GM18519 (cell line): ENCODE results near the gene FBH1.
"Not testable (repeated sequence)": the region's sequence is repeated elsewhere in the genome, so short reads cannot be mapped to it uniquely, and the experiment has no call there.

Experiments used
- ATAC-seq: cut with Tn5 transposase; IDR thresholded peaks from one replicate; pipeline ENCODE4 v1.9.1; 2021; ENCODE audit warnings: mild to moderate bottlenecking, moderate library complexity; ENCODE audit not compliant: unreplicated experiment, low FRiP score

The FBH1 gene

DNA sequence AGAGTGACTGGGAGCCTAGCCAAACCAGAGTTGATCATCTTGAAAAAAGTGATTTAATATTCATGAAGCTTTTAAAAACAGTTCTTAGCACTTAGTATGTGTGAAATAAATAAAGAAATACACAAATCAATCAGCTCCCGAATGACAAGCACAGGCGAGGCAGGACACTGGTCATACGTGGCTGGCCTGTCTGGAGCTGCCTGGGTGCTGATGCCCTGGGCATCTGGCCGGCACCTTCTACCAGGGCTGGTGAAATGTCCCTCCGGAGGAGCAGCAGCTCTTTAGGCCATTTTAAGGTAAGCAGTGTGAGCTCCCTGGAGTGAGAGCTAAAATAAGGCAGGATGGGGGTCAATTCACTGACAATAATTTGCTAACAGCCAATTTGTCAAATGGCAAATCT lies 63.6 kb downstream of the FBH1 start:
- ATAC-seq: no peak

DNA sequence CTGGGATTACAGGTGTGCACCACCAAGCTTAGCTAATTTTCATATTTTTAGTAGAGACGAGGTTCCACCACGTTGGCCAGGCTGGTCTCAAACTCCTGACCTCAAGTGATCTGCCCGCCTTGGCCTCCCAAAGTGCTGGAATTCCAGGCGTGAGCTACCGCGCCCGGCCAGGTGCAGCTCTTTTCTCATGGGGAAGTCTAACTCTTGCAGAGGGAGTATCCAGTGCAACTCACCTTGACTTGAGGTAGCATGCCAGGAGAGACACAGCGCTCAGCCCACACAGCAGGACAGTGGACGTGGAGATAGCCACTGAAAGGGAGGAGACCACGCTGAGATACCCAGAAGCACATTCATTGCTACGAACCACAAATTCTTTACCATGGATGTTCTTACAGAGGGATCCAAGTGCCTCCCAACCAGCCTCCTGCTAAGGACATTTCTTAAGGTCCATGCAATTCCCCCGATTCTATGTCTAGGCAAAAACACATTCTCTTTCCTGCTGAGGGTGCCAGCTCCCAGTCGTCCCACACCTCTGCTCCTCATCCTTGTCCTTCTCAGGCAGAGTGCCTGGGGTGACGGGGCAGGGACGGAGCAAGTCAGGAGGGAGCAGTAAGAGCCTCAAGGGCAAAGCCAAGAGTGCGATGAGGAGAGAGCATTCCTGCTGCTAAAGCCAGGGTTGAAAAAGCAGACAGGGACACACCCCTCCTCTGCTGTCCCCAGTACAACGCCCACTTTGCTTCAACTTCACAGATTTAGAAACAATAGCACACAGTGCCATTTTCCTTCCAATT lies 66.3 kb downstream of the FBH1 start:
- no peak for ATAC-seq

DNA sequence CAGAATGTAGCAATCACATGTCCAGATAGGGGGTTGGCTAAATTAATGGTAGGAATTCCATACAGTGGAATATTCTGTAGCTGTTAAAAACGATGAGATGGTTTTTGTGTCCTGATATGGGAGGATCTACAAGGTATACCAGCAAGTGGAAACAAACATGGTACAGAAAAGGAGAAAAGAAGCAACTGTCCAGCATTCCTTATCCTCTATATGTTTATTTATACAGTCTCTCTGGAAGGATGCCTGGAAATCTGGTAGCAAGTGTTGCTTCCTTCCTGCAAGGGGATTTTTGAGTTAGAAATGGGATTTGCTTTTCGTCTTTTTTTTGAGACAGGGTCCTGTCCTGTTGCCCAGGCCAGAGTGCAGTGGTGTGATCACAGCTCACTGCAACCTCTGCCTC lies 68.0 kb downstream of the FBH1 start:
- no peak for ATAC-seq

DNA sequence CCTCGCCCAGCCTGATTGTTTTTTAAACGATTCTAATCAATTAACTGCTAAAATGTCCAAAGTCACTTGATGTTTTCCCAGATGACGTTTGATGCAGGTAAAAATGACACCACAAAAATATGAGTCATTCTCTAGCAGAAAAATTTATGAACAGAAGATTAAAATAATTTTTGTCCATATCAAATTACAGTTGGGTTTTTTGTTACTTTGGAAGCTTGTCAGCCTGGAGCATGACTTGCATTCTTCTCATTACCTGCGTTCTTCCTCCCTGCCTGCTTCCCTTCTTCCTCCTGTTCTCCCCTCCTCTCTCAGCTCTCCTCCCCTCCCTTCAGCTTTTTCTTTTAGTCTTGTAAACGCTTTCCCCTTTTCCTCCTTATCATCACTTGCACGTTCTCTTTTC lies 68.6 kb downstream of the FBH1 start:
- ATAC-seq: no peak

DNA sequence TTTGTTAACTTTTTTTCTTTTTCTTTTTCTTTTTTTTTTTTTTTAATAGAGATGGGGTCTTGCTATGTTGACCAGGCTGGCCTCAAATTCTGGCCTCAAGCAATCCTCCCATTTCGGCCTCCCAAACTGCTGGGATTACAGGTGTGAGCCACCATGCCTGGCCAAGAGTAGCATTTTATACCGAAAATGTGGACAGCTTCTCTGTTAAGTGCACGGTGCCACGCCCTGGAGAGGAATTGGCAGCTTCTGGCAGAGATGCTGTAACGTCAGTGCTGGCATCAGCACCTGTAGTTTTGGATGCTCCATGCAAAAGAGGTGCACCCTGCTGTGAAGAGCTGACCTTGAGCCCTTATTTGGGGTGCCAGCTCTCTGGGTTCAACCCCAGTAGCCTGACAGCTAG lies 69.1 kb downstream of the FBH1 start:
- no peak for ATAC-seq

DNA sequence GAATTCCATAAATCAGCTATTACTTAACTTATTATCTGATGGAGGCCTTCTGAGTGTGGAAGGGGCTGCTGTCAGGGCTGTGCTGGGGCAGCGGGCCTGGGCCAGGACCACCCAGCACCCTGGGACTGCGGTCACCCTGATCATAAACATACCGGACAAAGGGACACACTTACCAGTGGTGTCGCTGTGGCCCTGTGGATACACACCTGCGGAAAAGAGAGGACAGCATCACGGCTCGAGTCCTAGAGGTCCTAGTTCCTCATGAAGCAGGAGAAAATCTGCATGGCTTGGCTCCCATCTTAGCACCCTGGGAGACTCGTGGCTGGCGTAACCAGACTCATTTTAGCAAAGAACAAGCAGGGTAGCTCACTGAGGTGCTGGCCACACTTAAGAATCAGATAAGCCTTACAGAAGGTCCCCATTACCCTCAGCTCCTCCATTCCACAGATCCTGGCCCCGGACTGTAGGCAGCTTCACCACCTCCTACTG lies 69.6 kb downstream of the FBH1 start:
- no peak for ATAC-seq

DNA sequence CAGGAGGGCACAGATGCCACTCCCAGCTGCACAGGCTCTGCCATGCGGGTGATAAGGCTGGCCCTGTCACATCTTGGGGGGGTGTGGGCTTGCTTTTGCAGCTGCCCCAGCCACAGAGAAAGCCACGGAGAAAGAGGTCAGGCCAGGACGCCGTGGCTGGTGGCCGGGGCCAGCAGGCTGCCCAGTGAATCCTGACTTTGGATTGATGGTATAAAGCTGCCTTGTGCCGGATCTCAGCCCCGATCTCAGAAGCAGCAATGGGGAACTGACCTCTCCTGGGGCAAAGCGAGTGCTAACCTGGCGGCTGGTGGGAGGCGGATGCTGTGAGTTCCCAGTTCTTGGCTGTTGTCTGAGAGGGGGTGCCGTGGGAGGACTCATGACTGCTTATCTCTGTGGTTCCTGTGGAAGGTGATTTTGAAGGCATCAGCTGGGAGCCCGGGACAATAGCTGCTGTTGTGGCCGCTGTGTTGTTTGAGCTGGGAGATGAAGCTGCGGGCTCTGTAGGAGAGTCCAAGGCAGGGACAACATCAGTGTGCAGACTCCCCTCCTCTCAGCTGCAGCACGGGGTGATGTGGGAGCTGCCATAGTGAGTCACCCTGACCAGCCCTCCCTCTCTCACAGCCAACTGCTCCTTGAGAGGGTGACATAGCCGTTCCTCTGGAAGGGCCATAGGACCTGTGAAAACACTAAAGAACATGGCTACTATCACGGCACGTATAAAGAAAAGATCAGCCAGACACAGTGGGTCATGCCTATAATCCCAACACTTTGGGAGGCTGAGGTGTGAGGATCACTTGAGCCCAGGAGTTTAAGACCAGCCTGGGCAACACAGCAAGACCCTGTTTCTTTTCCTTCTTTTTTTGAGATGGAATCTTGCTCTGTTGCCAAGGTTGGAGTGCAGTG lies 70.3 kb downstream of the FBH1 start:
- no peak for ATAC-seq

DNA sequence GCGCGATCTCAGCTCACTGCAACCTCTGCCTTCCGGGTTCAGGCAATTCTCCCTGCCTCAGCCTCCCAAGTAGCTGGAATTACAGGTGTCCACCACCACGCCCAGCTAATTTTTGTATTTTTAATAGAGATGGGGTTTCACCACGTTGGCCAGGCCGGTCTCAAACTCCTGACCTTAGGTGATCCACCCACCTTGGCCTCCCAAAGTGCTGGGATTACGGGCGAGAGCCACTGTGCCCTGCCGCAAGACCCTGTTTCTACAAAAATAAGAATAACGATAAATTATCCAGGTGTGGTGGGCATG lies 70.9 kb downstream of the FBH1 start:
- not testable (repeated sequence) for ATAC-seq

DNA sequence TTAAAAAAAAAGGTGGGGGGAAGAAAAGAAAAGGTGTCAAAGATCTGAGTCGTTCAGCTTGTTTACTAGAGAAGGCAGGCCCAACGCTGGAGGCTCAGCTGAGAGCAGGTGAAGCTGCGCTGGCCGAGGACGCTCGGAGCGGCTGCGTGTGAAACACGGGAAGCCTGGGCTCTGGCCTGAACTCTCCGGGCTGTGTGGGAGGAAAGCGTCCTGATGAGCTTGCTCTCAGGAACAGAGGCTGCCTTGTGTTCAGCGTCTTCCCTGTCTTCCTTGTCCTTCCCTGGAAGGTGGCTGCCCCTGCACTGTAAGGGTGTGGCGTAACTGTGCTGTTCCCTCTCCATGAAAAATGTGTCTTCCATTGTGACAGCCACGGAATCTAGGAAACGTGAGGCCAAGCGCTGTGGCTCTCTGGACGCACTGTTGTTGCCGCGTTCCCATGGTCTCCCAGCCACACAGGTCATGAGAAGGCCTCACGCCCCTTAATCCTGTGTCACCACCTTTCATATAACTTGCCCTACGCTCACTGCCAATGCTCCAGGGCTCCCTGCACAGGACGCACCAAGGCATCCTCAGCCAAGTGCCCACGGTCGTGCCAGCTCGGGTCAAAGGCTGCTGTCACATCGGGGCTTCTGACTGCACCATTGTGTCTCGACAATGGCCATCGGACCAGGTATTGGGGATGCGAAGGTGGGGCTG lies 71.5 kb downstream of the FBH1 start:
- no peak for ATAC-seq

DNA sequence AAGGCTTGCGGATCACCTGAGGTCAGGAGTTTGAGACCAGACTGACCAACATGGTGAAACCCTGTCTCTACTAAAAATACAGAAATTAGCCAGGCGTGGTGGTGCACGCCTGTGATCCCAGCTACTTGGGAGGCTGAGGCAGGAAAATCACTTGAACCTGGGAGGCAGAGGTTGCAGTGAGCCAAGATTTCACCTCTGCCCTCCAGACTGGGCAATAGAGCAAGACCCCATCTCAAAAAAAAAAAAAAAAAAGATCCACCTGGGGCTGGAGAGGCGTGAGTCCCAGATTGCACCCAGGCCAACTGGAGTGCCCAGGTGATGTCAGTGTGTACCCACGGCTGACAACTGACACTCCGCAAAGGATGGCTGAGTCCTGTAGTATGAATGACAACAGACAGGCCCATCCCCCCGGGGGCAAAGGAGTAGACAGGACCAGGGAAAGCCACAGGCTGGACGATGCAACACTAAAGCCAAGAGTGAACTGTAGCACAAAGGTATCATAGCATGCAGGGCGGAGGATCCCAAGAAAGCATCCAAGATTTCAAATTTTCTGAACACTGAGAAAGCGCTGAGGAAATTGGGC lies 72.4 kb downstream of the FBH1 start:
- ATAC-seq: not testable (repeated sequence)

DNA sequence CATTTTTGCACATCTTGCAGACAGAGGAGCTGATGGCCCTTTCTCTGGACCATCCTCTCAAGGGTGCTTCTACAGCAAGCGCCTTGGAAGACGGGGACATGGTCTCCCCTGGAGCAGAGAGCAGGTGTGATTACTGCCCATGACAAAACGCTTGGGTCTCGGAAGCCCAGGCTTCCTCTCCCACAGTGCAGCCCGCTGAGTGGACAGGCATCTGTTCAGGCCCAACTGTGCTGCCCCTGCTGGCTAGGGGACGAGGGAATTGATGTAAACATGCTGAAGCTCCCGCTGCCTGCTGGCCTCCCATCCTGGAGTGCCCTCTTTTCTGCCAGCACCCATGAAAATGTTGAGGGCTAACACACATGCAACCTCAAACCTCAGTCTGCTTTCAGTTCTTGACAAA lies 73.0 kb downstream of the FBH1 start:
- ATAC-seq: no peak

DNA sequence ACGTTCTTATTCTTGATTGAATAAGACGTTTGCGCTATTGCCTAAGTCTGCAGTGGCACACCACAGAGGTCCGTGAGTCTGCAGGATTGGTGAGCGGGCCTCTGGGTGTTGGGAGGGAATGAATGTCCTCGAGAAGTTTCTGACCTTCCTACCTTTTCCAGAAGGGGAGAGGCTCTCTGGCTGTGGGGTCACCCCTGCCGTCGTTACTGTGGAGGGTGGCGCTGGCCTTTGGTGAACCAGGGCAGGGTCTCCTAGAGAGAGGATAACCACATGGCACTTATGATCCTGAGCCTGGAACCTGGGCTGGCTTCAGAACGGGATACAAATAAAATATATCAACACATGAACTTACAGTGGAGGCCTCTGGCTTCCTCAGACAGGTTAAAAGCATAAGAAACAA lies 73.5 kb downstream of the FBH1 start:
- ATAC-seq: no peak

DNA sequence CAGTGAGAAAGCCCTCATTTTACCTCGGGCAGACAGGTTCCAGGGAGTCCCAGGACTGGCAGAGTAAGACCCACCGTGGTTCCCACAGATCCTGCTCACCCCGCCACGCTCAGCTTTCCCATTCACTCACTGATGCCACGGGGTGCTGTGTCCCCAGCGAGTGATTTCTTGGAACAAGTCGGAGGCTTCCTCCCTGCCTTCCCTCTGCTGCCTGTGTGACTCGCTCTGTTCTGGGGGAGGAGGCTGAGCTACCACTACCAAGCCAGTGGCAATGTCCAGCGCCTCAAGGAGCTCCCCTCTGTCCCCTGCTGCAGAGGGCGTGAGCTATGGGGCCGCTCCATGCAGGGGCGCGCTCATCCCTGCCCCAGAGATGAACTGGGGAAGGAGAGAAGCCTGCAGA lies 74.7 kb downstream of the FBH1 start:
- no peak for ATAC-seq

DNA sequence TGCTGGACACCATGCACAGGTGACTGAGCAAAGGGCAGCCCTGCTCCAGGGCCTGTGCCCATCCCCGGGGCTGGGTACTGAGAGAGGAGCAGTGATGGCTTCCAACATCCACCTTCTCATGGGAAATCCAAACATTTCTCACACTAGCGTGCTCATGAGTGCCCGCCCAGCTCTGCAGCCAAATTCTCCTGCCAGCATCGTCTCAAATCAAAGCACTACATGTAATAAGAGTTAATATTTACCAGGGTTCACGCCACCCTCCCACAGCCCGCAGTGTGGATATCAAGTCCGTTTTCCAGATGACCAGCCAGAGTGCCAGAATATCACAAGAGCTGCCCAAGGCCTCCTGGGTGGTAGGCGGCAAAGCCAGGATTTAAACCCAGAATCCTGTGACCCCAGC lies 75.2 kb downstream of the FBH1 start:
- ATAC-seq: no peak

DNA sequence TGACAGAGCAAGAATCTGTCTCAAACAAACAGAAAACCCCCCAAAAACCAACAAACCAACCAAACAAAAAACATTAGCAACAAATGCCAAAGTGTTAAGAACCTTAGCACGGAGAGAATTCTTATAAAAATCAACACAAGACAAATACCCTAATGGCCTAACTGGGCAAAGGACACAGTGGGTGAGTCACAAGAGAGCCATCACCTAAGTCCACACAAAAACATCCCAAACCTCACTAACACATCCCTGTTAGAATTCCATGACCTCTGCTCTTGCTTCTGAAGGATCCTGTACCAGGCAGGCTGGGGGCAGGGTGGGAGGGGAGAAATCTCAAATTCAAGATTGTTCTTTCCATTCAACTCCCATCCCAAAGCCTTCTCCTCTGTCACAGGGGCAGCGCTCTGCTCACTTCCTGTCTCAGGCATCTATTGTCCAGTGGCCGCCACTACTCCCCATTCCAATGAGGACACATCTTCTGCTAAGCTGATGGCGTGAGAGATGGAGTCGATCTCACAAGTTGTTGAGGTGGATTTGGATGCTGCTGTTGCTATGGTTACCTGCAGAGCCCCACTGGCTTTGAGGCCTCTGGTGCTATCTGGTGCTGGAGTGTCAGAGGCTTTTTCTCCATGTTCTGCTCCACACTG lies 78.1 kb downstream of the FBH1 start:
- ATAC-seq: no peak

DNA sequence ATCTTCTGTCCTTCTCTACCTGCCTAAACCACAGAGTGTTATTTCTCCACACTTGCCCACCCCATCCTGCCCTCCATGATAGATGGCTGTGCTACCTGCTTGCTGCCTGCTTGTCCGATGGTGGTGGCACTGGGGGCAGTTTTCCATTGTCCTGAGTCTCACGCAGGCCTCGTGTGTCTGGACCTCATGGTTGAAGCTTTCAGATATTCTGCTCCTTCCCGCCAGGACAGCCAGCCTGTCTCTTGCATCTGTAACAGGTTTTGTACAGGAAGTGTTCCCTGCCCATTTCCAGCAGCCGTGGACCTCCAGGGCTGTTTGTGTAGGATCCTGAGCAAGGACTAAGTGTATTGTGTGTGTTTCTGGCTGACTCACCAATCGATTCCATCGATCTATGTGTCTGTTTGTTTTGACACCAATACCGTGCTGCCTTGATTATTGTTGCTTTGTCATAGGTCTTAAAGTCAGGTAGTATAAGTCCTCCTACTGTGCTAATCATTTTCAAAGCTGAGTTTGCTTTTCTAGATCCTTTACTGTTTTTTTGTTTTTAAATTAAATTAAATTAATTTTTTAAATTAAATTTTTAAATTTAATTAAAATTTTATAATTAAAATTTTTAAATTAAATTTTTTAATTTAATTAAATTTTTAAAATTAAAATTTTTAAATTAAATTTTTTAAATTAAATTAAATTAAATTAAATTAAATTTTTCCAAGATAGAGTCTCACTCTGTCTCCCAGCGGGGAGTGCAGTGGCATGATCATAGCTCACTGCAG lies 78.8 kb downstream of the FBH1 start:
- ATAC-seq: no peak

DNA sequence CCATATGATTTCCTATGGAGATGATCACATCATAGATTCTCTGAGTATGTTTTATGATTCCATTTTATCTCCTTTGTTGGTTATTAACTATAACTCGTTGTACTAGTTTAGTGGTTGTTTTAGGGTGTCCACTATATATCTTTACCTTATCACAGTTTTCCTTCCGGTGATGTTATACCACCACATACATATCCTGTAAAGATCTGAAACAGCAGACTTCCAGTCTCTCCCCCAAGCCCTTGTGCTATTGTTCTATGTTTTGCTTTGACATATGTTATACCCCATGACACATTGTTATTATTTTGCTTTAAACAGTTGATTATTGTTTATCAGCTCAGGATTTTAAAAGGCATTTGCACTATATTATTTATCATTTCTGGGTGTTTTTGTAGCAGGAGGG lies 80.0 kb downstream of the FBH1 start:
- no peak for ATAC-seq

DNA sequence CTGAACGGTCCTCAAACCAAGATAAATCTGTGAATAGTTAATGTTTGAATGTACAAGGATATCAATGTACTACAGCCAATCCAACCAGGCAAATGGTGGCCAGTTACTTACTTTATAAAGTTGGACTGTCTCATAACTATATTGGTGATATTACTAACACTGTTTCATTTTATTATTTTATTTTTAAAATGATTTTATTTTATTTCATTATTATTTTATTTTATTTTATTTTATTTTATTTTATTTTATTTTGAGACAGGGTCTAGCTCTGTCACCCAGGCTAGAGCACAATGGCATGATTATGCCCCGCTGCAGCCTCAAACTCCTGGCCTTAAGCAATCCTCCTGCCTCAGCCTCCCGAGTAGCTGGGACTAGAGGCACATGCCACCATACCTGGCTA lies 80.5 kb downstream of the FBH1 start:
- ATAC-seq: no peak

DNA sequence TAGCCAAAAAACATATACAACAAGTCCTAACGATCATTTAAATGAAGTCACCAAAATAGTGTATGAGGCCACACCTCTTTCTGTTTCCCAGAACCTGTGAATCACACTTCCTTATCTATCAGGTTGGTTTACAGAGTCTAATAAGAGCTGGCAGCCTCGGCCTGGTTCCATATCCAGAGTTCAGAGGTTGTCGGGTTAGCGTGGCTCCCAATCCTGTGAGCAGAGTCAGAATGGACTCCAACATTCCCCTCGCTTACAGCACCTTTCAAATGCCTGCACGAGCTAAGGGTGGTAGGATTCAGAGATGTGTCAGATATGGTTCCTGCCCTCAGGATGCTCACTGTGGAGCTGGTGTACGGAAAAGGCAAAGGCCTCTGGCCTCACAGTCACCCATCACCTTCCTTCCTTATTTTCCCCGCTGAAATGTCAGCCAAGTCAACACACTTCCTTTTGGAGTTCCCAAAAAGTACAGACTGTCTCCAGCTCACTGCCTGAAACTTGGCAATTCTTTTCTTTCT lies 81.3 kb downstream of the FBH1 start:
- ATAC-seq: no peak
